Skin epidermis (tissue), 12 donors: Measurements from ENCODE around the gene NET1.
"Not testable (repeated sequence)": the region's sequence is repeated elsewhere in the genome, so short reads cannot be mapped to it uniquely, and the experiment has no call there.

Source experiments
- H3K27ac ChIP-seq, 21 experiments: fragments of 200-600 bp; sonication (generic) in 11 of 21; one replicate each; pipeline ENCODE4 v1.5.0; 2020; ENCODE audit warnings: mild to moderate bottlenecking in 3 of 21, inconsistent platforms in 2 of 21, moderate library complexity in 2 of 21
- H3K4me3 ChIP-seq, 7 experiments: fragments of 200-600 bp; sonication (generic) in 2 of 7; one replicate each; pipeline ENCODE4 v1.5.0; 2020; ENCODE audit warnings: inconsistent platforms in 2 of 7, mild to moderate bottlenecking in 2 of 7, moderate library complexity in 1 of 7

The NET1 gene

GRCh38 chr10:5396556-5397300 lies 15.6 kb upstream of the NET1 start:
- Histone ChIP-seq H3K4me3 (no peak overlapping the region), H3K27ac (no peak overlapping the region)

GRCh38 chr10:5399332-5399731 lies 13.0 kb upstream of the NET1 start:
- Histone ChIP-seq H3K4me3 (no peak overlapping the region), H3K27ac (no peak overlapping the region)

GRCh38 chr10:5400468-5401240 lies 11.7 kb upstream of the NET1 start:
- Histone ChIP-seq H3K27ac (no peak overlapping the region), H3K4me3 (no peak overlapping the region)

GRCh38 chr10:5402798-5403197 lies 9.6 kb upstream of the NET1 start:
- Histone ChIP-seq H3K27ac (no peak overlapping the region), H3K4me3 (no peak overlapping the region)

- Histone ChIP-seq H3K4me3 (no peak within 1 kb of the TSS), H3K27ac (no peak within 1 kb of the TSS)
Measured at GRCh38 chr10:5404208-5405041, 7.9 kb upstream of the NET1 start, which contains the start of gene TUBAL3. TSS of gene TUBAL3 (minus strand) at chr10:5404828. CDS start at chr10:5404792, 36 bp downstream.

- Histone ChIP-seq H3K4me3 (no peak overlapping the region), H3K27ac (no peak overlapping the region)
Measured at GRCh38 chr10:5406918-5407317, 5.4 kb upstream of the NET1 start.

GRCh38 chr10:5410787-5411186 lies 1.6 kb upstream of the NET1 start:
- not testable (repeated sequence) for H3K4me3 ChIP-seq, H3K27ac ChIP-seq

GRCh38 chr10:5411941-5412276 lies 448 bp upstream of the NET1 start:
- H3K27ac ChIP-seq = peak overlapping the region in 7 of 21 experiments; percentile 63 to 86 (median 73)
- peak overlapping the region in 6 of 7 experiments; percentile 62 to 90 (median 80) for H3K4me3 ChIP-seq

GRCh38 chr10:5413012-5413938 lies 918 bp downstream of the NET1 start:
- peak overlapping the region in 13 of 21 experiments; percentile 44 to 86 (median 68) for H3K27ac ChIP-seq

GRCh38 chr10:5416981-5417380 lies 4.6 kb downstream of the NET1 start:
- H3K4me3 ChIP-seq = no peak overlapping the region
- no peak overlapping the region for H3K27ac ChIP-seq

More at GRCh38 chr10:5413012-5413938, 918 bp downstream of the NET1 start:
- peak overlapping the region; percentile 62 to 90 (median 77) for H3K4me3 ChIP-seq

- no peak overlapping the region for H3K4me3 ChIP-seq
Measured at GRCh38 chr10:5418584-5418983, 6.2 kb downstream of the NET1 start.

GRCh38 chr10:5419466-5420094 lies 7.2 kb downstream of the NET1 start:
- no peak overlapping the region for H3K4me3 ChIP-seq

More at GRCh38 chr10:5418584-5418983, 6.2 kb downstream of the NET1 start:
- H3K27ac ChIP-seq = no peak overlapping the region

GRCh38 chr10:5423771-5424170 lies 11.4 kb downstream of the NET1 start:
- no peak overlapping the region for H3K27ac ChIP-seq
- no peak overlapping the region for H3K4me3 ChIP-seq

More at GRCh38 chr10:5419466-5420094, 7.2 kb downstream of the NET1 start:
- H3K27ac ChIP-seq = no peak overlapping the region

GRCh38 chr10:5424751-5425150 lies 12.4 kb downstream of the NET1 start:
- peak overlapping the region in 1 of 21 experiments; percentile 36 for H3K27ac ChIP-seq

GRCh38 chr10:5428133-5428532 lies 15.8 kb downstream of the NET1 start:
- H3K27ac ChIP-seq = no peak overlapping the region
- no peak overlapping the region for H3K4me3 ChIP-seq

More at GRCh38 chr10:5424751-5425150, 12.4 kb downstream of the NET1 start:
- no peak overlapping the region for H3K4me3 ChIP-seq

- no peak overlapping the region for H3K4me3 ChIP-seq
- H3K27ac ChIP-seq = no peak overlapping the region
Measured at GRCh38 chr10:5433182-5433581, 20.8 kb downstream of the NET1 start.

- Histone ChIP-seq H3K4me3 (no peak overlapping the region), H3K27ac (peak overlapping the region in 5 of 21 experiments; percentile 8 to 35 (median 27))
Measured at GRCh38 chr10:5434017-5434753, 21.8 kb downstream of the NET1 start.

GRCh38 chr10:5435328-5435727 lies 23.0 kb downstream of the NET1 start:
- no peak overlapping the region for H3K27ac ChIP-seq
- no peak overlapping the region for H3K4me3 ChIP-seq
